IMR-90 (cell line): Measurements from ENCODE around the gene ASS1. TPM values are rescaled to one million over a fixed set of nuclear protein-coding genes. Genes with fewer than 3 reads are reported as not detected.

Source experiments
- ATAC-seq: fragments of 200-7000 bp; cut with Tn5 transposase; 2 replicates; pipeline ENCODE4 v1.9.1; 2020; ENCODE audit warnings: low read depth, mild to moderate bottlenecking, moderate library complexity
- BruUV-seq: library from RNA; stranded (reverse); fragments of 400-500 nt; replicated peaks from 2 replicates; lab custom pipeline; 2021; lab: Mats Ljungman, UMichigan
- CTCF ChIA-PET: fragments of 300-600 bp; formaldehyde crosslinking; extraction: SDS; loops from one replicate; lab custom pipeline; 2021; ENCODE audit warnings: antibody characterized with exemption; lab: Yijun Ruan, JAX
- POLR2A ChIA-PET: fragments of 300-600 bp; sonication (Branson Sonifier 250); formaldehyde crosslinking; loops from one replicate; lab custom pipeline; 2022; ENCODE audit warnings: antibody characterized with exemption; ENCODE audit not compliant: unreplicated experiment; lab: Charles Lee
- DNase-seq: peaks from one replicate; pipeline ENCODE4 v3.0.0; 2013
- H2AFZ ChIP-seq: replicated peaks from 2 replicates; pipeline ENCODE3; 2013; ENCODE audit warnings: low read length, mild to moderate bottlenecking; ENCODE audit not compliant: poor library complexity
- H2AK5ac ChIP-seq: 2 replicates; pipeline ENCODE4 v1.6.1; 2013; ENCODE audit warnings: low read depth, low read length, inconsistent platforms
- H2AK9ac ChIP-seq: replicated peaks from 2 replicates; pipeline ENCODE3; 2013; ENCODE audit warnings: mild to moderate bottlenecking, low read depth, low read length, moderate library complexity; ENCODE audit not compliant: poor library complexity
- H2BK120ac ChIP-seq: 2 replicates; pipeline ENCODE4 v1.6.1; 2013; ENCODE audit warnings: low read depth, low read length, inconsistent platforms
- H2BK15ac ChIP-seq: 3 replicates; pipeline ENCODE4 v1.6.1; 2013; ENCODE audit warnings: low read depth, low read length, inconsistent platforms
- H2BK20ac ChIP-seq: 2 replicates; pipeline ENCODE4 v1.6.1; 2013; ENCODE audit warnings: low read depth, mild to moderate bottlenecking, inconsistent platforms, low read length, moderate library complexity
- H2BK5ac ChIP-seq: 2 replicates; pipeline ENCODE4 v1.6.1; 2013; ENCODE audit warnings: mild to moderate bottlenecking, low read depth, low read length, inconsistent platforms; ENCODE audit not compliant: poor library complexity, severe bottlenecking
- H3K14ac ChIP-seq: replicated peaks from 2 replicates; pipeline ENCODE4 v1.6.1; 2013; ENCODE audit warnings: low read depth, low read length, inconsistent platforms
- H3K18ac ChIP-seq: 2 replicates; pipeline ENCODE4 v1.6.1; 2013; ENCODE audit warnings: low read depth, low read length, control low read depth
- H3K23ac ChIP-seq: 2 replicates; pipeline ENCODE4 v1.6.1; 2013; ENCODE audit warnings: low read depth, low read length, inconsistent platforms
- H3K27ac ChIP-seq: 2 replicates; pipeline ENCODE4 v1.5.1; 2013; ENCODE audit warnings: mild to moderate bottlenecking, control low read depth, low read length; ENCODE audit not compliant: insufficient read depth
- H3K27me3 ChIP-seq: 2 replicates; pipeline ENCODE4 v1.6.1; 2013; ENCODE audit warnings: low read length; ENCODE audit not compliant: control insufficient read depth, insufficient read depth
- H3K36me3 ChIP-seq: 2 replicates; pipeline ENCODE4 v1.6.1; 2013; ENCODE audit warnings: low read length, mixed read lengths; ENCODE audit not compliant: control insufficient read depth, insufficient read depth
- H3K4ac ChIP-seq: 2 replicates; pipeline ENCODE4 v1.6.1; 2013; ENCODE audit warnings: low read depth, low read length, inconsistent platforms
- H3K4me1 ChIP-seq: 2 replicates; pipeline ENCODE4 v1.6.1; 2013; ENCODE audit warnings: low read length, mixed read lengths; ENCODE audit not compliant: control insufficient read depth, insufficient read depth
- H3K4me2 ChIP-seq: 2 replicates; pipeline ENCODE4 v1.6.1; 2013; ENCODE audit warnings: low read depth, mild to moderate bottlenecking, control low read depth, low read length, moderate library complexity
- H3K4me3 ChIP-seq: 2 replicates; pipeline ENCODE4 v1.5.1; 2013; ENCODE audit warnings: low read depth, mild to moderate bottlenecking, control low read depth, low read length, moderate library complexity; ENCODE audit not compliant: insufficient read depth
- H3K56ac ChIP-seq: 2 replicates; pipeline ENCODE4 v1.6.1; 2013; ENCODE audit warnings: low read length, inconsistent platforms; ENCODE audit not compliant: insufficient read depth; ENCODE audit errors: extremely low read depth
- H3K79me1 ChIP-seq, 2 experiments: 2 replicates each; pipeline ENCODE4 v1.6.1; 2013; ENCODE audit warnings: low read length in 2 of 2, inconsistent platforms in 1 of 2, low read depth in 1 of 2
- H3K9ac ChIP-seq: 2 replicates; pipeline ENCODE4 v1.6.1; 2013; ENCODE audit warnings: low read depth, low read length, control low read depth
- H3K9me1 ChIP-seq: 2 replicates; pipeline ENCODE4 v1.6.1; 2013; ENCODE audit warnings: low read length, inconsistent platforms; ENCODE audit not compliant: insufficient read depth
- H3K9me3 ChIP-seq: 2 replicates; pipeline ENCODE4 v1.6.1; 2013; ENCODE audit warnings: low read length; ENCODE audit not compliant: control insufficient read depth, insufficient read depth
- H4K20me1 ChIP-seq: 2 replicates; pipeline ENCODE4 v1.6.1; 2013; ENCODE audit warnings: low read length, inconsistent platforms; ENCODE audit not compliant: insufficient read depth
- H4K5ac ChIP-seq: 2 replicates; pipeline ENCODE4 v1.6.1; 2013; ENCODE audit warnings: mild to moderate bottlenecking, low read depth, low read length, control low read depth
- H4K8ac ChIP-seq, 2 experiments: 2 replicates each; pipeline ENCODE4 v1.6.1; 2013; ENCODE audit warnings: low read depth in 2 of 2, low read length in 2 of 2, control low read depth in 1 of 2, inconsistent platforms in 1 of 2
- H4K91ac ChIP-seq: 2 replicates; pipeline ENCODE4 v1.6.1; 2013; ENCODE audit warnings: low read depth, low read length, inconsistent platforms; ENCODE audit not compliant: insufficient read depth
- BHLHE40 ChIP-seq: fragments of 150-350 bp; IDR thresholded peaks from 2 replicates; pipeline ENCODE4 v1.6.1; 2016; ENCODE audit warnings: mild to moderate bottlenecking, low read depth, low read length
- CHD1 ChIP-seq: IDR thresholded peaks from 2 replicates; pipeline ENCODE4 v1.6.1; 2012; ENCODE audit warnings: low read depth, low read length, improper control_type of control experiment
- MAZ ChIP-seq: IDR thresholded peaks from 2 replicates; pipeline ENCODE4 v1.6.1; 2012; ENCODE audit warnings: low read depth, mild to moderate bottlenecking, low read length, improper control_type of control experiment, moderate library complexity, borderline replicate concordance
- MXI1 ChIP-seq: IDR thresholded peaks from 2 replicates; pipeline ENCODE4 v1.6.1; 2012; ENCODE audit warnings: low read depth, mild to moderate bottlenecking, low read length, moderate library complexity, borderline replicate concordance
- POLR2A ChIP-seq: IDR thresholded peaks from 2 replicates; pipeline ENCODE4 v1.6.1; 2012; ENCODE audit warnings: mild to moderate bottlenecking, low read depth, low read length
- RAD21 ChIP-seq: IDR thresholded peaks from 2 replicates; pipeline ENCODE4 v1.6.1; 2012; ENCODE audit warnings: low read length, improper control_type of control experiment
- RFX5 ChIP-seq: IDR thresholded peaks from 2 replicates; pipeline ENCODE4 v1.8.0; 2012; ENCODE audit warnings: low read depth, mild to moderate bottlenecking, low read length, moderate library complexity
- WGBS, 2 experiments: methylation state at CpG; one replicate each; pipeline versions ENCODE4 v1.1.5 to v1.1.7; 2013; ENCODE audit warnings: missing lambda C conversion rate in 2 of 2; ENCODE audit not compliant: insufficient read length in 1 of 2; ENCODE audit errors: extremely low coverage in 2 of 2; 5-methylcytosine and 5-hydroxymethylcytosine counted together
- dilution Hi-C: fragments of 300-500 bp; cut with HindIII; formaldehyde crosslinking; loops from one replicate; pipeline ENCODE4 v1.14.3; 2018; ENCODE audit warnings: low sequenced_read_pairs; ENCODE audit not compliant: unreplicated experiment
- in situ Hi-C: fragments of 300-500 bp; cut with MboI; formaldehyde crosslinking; loops from 3 replicates; pipeline ENCODE4 v1.14.3; 2019; ENCODE audit warnings: low sequenced_read_pairs, inconsistent platforms, mixed read lengths
- intact Hi-C: fragments of 100-400 bp; cut with micrococcal nuclease; formaldehyde crosslinking; loops from 2 replicates; pipeline ENCODE4 v1.10.0; 2022
- polyA plus RNA-seq, 3 experiments: library from polyadenylated mRNA; depleted of rRNA; stranded (reverse); fragments of >200 nt; gene quantifications; 2 replicates each; pipeline ENCODE4 v1.2.3, GENCODE V29; 2012; ENCODE audit warnings: low replicate concordance in 1 of 3
- total RNA-seq: library from RNA; depleted of rRNA; stranded (reverse); fragments of >200 nt; gene quantifications from 2 replicates; pipeline ENCODE4 v1.2.3, GENCODE V29; 2012
- TF ChIP-seq, protein P1 (sequence below): conservative IDR thresholded peaks from 2 replicates; pipeline ENCODE4 v1.5.1; 2012; ENCODE audit warnings: mild to moderate bottlenecking, low read depth, low read length, improper control_type of control experiment
- TF ChIP-seq, protein P2 (sequence below): fragments of 150-350 bp; IDR thresholded peaks from 2 replicates; pipeline ENCODE4 v1.6.1; 2017; ENCODE audit warnings: mild to moderate bottlenecking, antibody characterized with exemption, low read length, low read depth

ASS1 gene
- total and polyA plus RNA-seq, 2 of the 4 experiments (the other 2 are of a cell fraction) = 39.6 to 41.9 TPM

DNA sequence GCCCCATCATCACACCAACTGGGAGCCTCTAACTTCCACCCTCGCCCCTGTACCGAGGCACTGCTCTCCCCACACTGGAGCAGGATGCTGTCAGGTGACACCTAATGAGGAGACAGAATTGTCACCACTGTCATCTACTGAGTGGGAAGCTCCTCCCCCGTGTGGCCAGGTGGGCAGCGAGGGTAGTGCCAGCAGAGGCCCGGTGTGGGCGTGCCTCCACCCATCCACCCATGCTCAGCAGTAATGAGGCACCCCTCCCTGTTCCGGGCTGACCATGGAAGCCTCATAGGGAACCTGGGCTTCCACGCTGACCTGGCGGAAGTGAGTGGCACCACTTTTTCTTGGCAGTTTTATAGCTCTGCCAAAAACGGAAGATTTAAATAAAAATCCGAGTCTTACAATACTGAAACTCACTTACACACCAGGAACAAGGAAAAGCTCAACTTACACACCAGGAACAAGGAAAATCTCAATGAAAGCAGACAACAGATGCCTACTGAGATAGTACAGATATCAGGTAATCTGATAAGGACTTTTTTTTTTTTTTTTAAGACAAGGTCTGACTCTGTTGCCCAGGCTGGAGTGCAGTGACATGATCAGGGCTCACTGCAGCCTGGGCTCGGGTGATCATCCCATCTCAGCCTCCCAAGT, 30.6 kb upstream of the ASS1 start:
- DNase-seq (no peak), ATAC-seq (no peak)
- Histone ChIP-seq H3K4ac (no peak overlapping the region), H3K56ac (no peak overlapping the region), H4K5ac (no peak overlapping the region), H3K36me3 (no peaks in the 10 kb centered on the region), H3K9me1 (no peaks in the 10 kb centered on the region), H4K20me1 (no peaks in the 10 kb centered on the region), H2BK15ac (no peak overlapping the region), H2BK20ac (no peak overlapping the region), H3K23ac (no peak overlapping the region), H3K4me3 (no peak overlapping the region), H3K4me2 (no peak overlapping the region), H3K27me3 (peaks cover 7% of the 10 kb centered on the region), H3K4me1 (peaks cover 7% of the 10 kb centered on the region; the same call in 1 of the 2 replicates), H2AK9ac (no peak overlapping the region), H2BK120ac (no peak overlapping the region; the same call in 1 of the 2 replicates), H3K14ac (no peak overlapping the region), H3K79me1 (no peaks in the 10 kb centered on the region), H2BK5ac (no peak overlapping the region), H4K8ac (no peak overlapping the region), H3K9me3 (no peaks in the 10 kb centered on the region), H4K91ac (no peak overlapping the region), H2AK5ac (no peak overlapping the region), H3K18ac (no peak overlapping the region), H3K27ac (no peak overlapping the region), H2AFZ (no peak overlapping the region), H3K9ac (no peak overlapping the region)
- BruUV-seq = no TSS peak
- in situ Hi-C loops (no loop called here), intact Hi-C loops (no loop called here), dilution Hi-C loops (no loop called here)
- TF ChIP-seq POLR2A (no peak), BHLHE40 (no peak), CHD1 (no peak), RAD21 (no peak), MXI1 (no peak), RFX5 (no peak), MAZ (no peak)
- TF ChIP-seq, protein P1, sequence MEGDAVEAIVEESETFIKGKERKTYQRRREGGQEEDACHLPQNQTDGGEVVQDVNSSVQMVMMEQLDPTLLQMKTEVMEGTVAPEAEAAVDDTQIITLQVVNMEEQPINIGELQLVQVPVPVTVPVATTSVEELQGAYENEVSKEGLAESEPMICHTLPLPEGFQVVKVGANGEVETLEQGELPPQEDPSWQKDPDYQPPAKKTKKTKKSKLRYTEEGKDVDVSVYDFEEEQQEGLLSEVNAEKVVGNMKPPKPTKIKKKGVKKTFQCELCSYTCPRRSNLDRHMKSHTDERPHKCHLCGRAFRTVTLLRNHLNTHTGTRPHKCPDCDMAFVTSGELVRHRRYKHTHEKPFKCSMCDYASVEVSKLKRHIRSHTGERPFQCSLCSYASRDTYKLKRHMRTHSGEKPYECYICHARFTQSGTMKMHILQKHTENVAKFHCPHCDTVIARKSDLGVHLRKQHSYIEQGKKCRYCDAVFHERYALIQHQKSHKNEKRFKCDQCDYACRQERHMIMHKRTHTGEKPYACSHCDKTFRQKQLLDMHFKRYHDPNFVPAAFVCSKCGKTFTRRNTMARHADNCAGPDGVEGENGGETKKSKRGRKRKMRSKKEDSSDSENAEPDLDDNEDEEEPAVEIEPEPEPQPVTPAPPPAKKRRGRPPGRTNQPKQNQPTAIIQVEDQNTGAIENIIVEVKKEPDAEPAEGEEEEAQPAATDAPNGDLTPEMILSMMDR = no peak
- TF ChIP-seq, protein P2, sequence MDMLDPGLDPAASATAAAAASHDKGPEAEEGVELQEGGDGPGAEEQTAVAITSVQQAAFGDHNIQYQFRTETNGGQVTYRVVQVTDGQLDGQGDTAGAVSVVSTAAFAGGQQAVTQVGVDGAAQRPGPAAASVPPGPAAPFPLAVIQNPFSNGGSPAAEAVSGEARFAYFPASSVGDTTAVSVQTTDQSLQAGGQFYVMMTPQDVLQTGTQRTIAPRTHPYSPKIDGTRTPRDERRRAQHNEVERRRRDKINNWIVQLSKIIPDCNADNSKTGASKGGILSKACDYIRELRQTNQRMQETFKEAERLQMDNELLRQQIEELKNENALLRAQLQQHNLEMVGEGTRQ = no peak
- 77% methylated on average over 9 of the region's 12 CpGs; no CpG with 5 or more reads in 1 of the 2 experiments for WGBS, 2 experiments
- CTCF ChIA-PET = no interaction called here
- POLR2A ChIA-PET = no interaction called here
